ENCODE data around the gene VAV3.
A peak's percentile ranks its signal among the peaks of the same experiment; 100 is the strongest.
"Not testable (repeated sequence)": the region's sequence is repeated elsewhere in the genome, so short reads cannot be mapped to it uniquely, and the experiment has no call there.

Gene VAV3

GRCh38 chr1:107762751-107763390 lies 202.1 kb downstream of the VAV3 start:
- no peak for DNase-seq (ENCODE audit: low spot score)
- no peak for FAIRE-seq

GRCh38 chr1:107760065-107760464 lies 204.9 kb downstream of the VAV3 start:
- no peak for FAIRE-seq
- DNase-seq (ENCODE audit: low spot score): no peak

GRCh38 chr1:107750364-107750959 lies 214.5 kb downstream of the VAV3 start:
- FAIRE-seq (peak; percentile 79), DNase-seq (ENCODE audit: low spot score) (peak; percentile 58)

- DNase-seq (ENCODE audit: low spot score) (peak; percentile 32), FAIRE-seq (peak; percentile 86)
Observed at GRCh38 chr1:107748531-107748930, 216.4 kb downstream of the VAV3 start.

- DNase-seq (ENCODE audit: low spot score) (no peak), FAIRE-seq (no peak)
Observed at GRCh38 chr1:107741242-107741641, 223.7 kb downstream of the VAV3 start.

GRCh38 chr1:107740579-107740978 lies 224.4 kb downstream of the VAV3 start:
- DNase-seq (ENCODE audit: low spot score): no peak
- peak; percentile 82 for FAIRE-seq

- DNase-seq (ENCODE audit: low spot score): no peak
- FAIRE-seq: no peak
Observed at GRCh38 chr1:107739651-107740050, 225.3 kb downstream of the VAV3 start.

- no peak for FAIRE-seq
- no peak for DNase-seq (ENCODE audit: low spot score)
Observed at GRCh38 chr1:107739201-107739600, 225.8 kb downstream of the VAV3 start.

GRCh38 chr1:107733401-107733800 lies 231.6 kb downstream of the VAV3 start:
- peak; percentile 93 for FAIRE-seq

GRCh38 chr1:107727866-107728265 lies 237.1 kb downstream of the VAV3 start:
- FAIRE-seq (no peak), DNase-seq (ENCODE audit: low spot score) (no peak)

More at GRCh38 chr1:107733401-107733800, 231.6 kb downstream of the VAV3 start:
- DNase-seq (ENCODE audit: low spot score): peak; percentile 29

GRCh38 chr1:107726860-107727259 lies 238.1 kb downstream of the VAV3 start:
- FAIRE-seq (no peak), DNase-seq (ENCODE audit: low spot score) (no peak)

GRCh38 chr1:107724648-107725047 lies 240.3 kb downstream of the VAV3 start:
- no peak for DNase-seq (ENCODE audit: low spot score)
- FAIRE-seq: no peak

GRCh38 chr1:107720210-107720609 lies 244.8 kb downstream of the VAV3 start:
- DNase-seq (ENCODE audit: low spot score); FAIRE-seq: not testable (repeated sequence)

GRCh38 chr1:107710005-107710404 lies 255.0 kb downstream of the VAV3 start:
- DNase-seq (ENCODE audit: low spot score) (no peak), FAIRE-seq (no peak)

- DNase-seq (ENCODE audit: low spot score) (no peak), FAIRE-seq (no peak)
Observed at GRCh38 chr1:107707111-107707510, 257.9 kb downstream of the VAV3 start.

GRCh38 chr1:107706182-107706581 lies 258.8 kb downstream of the VAV3 start:
- no peak for DNase-seq (ENCODE audit: low spot score)
- no peak for FAIRE-seq

GRCh38 chr1:107704911-107705310 lies 260.1 kb downstream of the VAV3 start:
- FAIRE-seq: no peak
- no peak for DNase-seq (ENCODE audit: low spot score)

GRCh38 chr1:107702946-107703571 lies 261.9 kb downstream of the VAV3 start:
- FAIRE-seq (no peak), DNase-seq (ENCODE audit: low spot score) (no peak)

- DNase-seq (ENCODE audit: low spot score); FAIRE-seq: not testable (repeated sequence)
Observed at GRCh38 chr1:107700651-107701050, 264.3 kb downstream of the VAV3 start.

- DNase-seq (ENCODE audit: low spot score) (no peak), FAIRE-seq (no peak)
Observed at GRCh38 chr1:107698161-107698560, 266.8 kb downstream of the VAV3 start.

- DNase-seq (ENCODE audit: low spot score) (no peak), FAIRE-seq (no peak)
Observed at GRCh38 chr1:107695341-107695740, 269.6 kb downstream of the VAV3 start.

- FAIRE-seq (no peak), DNase-seq (ENCODE audit: low spot score) (no peak)
Observed at GRCh38 chr1:107692580-107693345, 272.2 kb downstream of the VAV3 start.
